ENCODE data around the gene DNAJC8. TPM values are rescaled to one million over a fixed set of nuclear protein-coding genes. Genes with fewer than 3 reads are reported as not detected.

DNAJC8 gene
- polyA plus RNA-seq, 1 of the 3 experiments (the other 2 are of a cell fraction), result 50.9 TPM

DNA sequence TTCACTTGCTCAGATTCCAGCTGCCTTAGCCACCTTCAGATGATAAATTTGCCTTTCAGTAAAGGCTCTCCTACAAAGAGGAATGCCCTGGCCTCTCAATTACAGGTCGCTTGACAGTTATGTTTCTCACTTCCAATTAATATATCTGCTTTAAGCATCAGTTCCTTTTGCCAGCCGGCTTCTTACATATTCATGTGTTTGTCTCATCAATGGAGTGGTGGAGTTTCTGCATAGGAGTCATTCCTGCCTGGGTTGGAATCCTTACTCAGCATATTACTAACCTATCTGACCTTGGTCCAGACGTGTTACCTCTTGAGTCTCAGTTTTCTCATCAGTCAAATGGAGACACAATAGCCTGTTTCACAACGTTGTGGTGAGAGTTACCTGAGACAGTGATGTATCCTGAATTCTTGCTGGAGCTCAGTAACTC, 17.1 kb upstream of the DNAJC8 start:
- ChIA-PET CTCF (interaction anchor here (1.0 to 4.0 kb wide), 12 partner anchors 8 to 353 kb away, joined by 3 to 36 read pairs (median 6); partner anchors contain the start of genes ATP5IF1, DNAJC8 and PHACTR4), POLR2A (interaction anchor here (0.7 to 1.9 kb wide), 3 partner anchors 10 to 79 kb away, joined by 3 to 11 read pairs (median 8); partner anchors contain the start of genes ATP5IF1 and MED18)
- Histone ChIP-seq H4K20me1 (ENCODE audit: insufficient read depth) (no peaks in the 10 kb centered on the region), H3K79me2 (ENCODE audit: insufficient read depth) (0 out of 2 replicates have a peak, but pooled peaks cover 3% of the 10 kb centered on the region), H3K4me2 (no peak overlapping the region), H3K27ac (ENCODE audit: low read depth in 2 of 2, low read length in 1 of 2) (peak overlapping the region; percentile 70 to 95), H3K4me3 (ENCODE audit: low read depth in 2 of 2, low read length in 1 of 2) (no peak overlapping the region), H3K36me3 (replicated peaks in 1 of 2; ENCODE audit: control insufficient read depth in 1 of 2, insufficient read depth in 2 of 2, low read length in 1 of 2) (no peaks in the 10 kb centered on the region), H3K9ac (no peak overlapping the region), H3K9me2 (no peaks in the 10 kb centered on the region), H3K27me3 (ENCODE audit: insufficient read depth) (no peaks in the 10 kb centered on the region), H3K9me3 (no peaks in the 10 kb centered on the region), H2AFZ (ENCODE audit: low read depth) (no peak overlapping the region), H3F3A (replicated peaks; ENCODE audit: insufficient read depth) (peaks cover 19% of the 10 kb centered on the region), H3K4me1 (ENCODE audit: control insufficient read depth in 1 of 2, insufficient read depth in 2 of 2, low read depth in 1 of 2, low read length in 1 of 2) (peaks cover 19 to 22% of the 10 kb centered on the region in 2 experiments; a peak in 3 of 4 replicates)
- DNase-seq, result no peak
- TF ChIP-seq GATA2 (CRISPR knock-in tag; IDR thresholded peaks at IDR 0.05) (no peak), TEAD4 (IDR thresholded peaks at IDR 0.05; ENCODE audit: borderline replicate concordance, insufficient read depth) (no peak), YY1 (IDR thresholded peaks at IDR 0.05; ENCODE audit: low read depth) (no peak), JUND (IDR thresholded peaks at IDR 0.05) (no peak), FOXM1 (IDR thresholded peaks at IDR 0.05; ENCODE audit: low read depth) (no peak), SMC3 (IDR thresholded peaks at IDR 0.05; ENCODE audit: low read depth, low read length) (no peak), MXI1 (IDR thresholded peaks at IDR 0.05; ENCODE audit: low read depth, low read length) (no peak), EZH2phosphoT487 (IDR thresholded peaks at IDR 0.05; ENCODE audit: borderline replicate concordance, low read depth) (no peak), TCF12 (IDR thresholded peaks at IDR 0.05) (no peak), RAD21 (IDR thresholded peaks at IDR 0.05; ENCODE audit: low read length) (no peak), NFIC (IDR thresholded peaks at IDR 0.05; ENCODE audit: borderline replicate concordance) (no peak), TAF1 (IDR thresholded peaks at IDR 0.05; ENCODE audit: borderline replicate concordance, low read depth, low read length) (no peak), RCOR1 (IDR thresholded peaks at IDR 0.05; ENCODE audit: low read length) (no peak), ELF1 (IDR thresholded peaks at IDR 0.05) (no peak), POLR2AphosphoS5 (IDR thresholded peaks at IDR 0.05; ENCODE audit: low read depth, low read length) (no peak), GABPA (IDR thresholded peaks at IDR 0.05; ENCODE audit: low read depth) (no peak), RXRA (IDR thresholded peaks at IDR 0.05; ENCODE audit: borderline replicate concordance, low read depth) (no peak)
- TF ChIP-seq, protein P1, sequence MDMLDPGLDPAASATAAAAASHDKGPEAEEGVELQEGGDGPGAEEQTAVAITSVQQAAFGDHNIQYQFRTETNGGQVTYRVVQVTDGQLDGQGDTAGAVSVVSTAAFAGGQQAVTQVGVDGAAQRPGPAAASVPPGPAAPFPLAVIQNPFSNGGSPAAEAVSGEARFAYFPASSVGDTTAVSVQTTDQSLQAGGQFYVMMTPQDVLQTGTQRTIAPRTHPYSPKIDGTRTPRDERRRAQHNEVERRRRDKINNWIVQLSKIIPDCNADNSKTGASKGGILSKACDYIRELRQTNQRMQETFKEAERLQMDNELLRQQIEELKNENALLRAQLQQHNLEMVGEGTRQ (IDR thresholded peaks at IDR 0.05; ENCODE audit: borderline replicate concordance, low read depth, low read length), result no peak
- TF ChIP-seq, protein P2, sequence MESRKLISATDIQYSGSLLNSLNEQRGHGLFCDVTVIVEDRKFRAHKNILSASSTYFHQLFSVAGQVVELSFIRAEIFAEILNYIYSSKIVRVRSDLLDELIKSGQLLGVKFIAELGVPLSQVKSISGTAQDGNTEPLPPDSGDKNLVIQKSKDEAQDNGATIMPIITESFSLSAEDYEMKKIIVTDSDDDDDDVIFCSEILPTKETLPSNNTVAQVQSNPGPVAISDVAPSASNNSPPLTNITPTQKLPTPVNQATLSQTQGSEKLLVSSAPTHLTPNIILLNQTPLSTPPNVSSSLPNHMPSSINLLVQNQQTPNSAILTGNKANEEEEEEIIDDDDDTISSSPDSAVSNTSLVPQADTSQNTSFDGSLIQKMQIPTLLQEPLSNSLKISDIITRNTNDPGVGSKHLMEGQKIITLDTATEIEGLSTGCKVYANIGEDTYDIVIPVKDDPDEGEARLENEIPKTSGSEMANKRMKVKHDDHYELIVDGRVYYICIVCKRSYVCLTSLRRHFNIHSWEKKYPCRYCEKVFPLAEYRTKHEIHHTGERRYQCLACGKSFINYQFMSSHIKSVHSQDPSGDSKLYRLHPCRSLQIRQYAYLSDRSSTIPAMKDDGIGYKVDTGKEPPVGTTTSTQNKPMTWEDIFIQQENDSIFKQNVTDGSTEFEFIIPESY (IDR thresholded peaks at IDR 0.05; ENCODE audit: borderline replicate concordance, low read depth), result no peak
- TF ChIP-seq, protein P3, sequence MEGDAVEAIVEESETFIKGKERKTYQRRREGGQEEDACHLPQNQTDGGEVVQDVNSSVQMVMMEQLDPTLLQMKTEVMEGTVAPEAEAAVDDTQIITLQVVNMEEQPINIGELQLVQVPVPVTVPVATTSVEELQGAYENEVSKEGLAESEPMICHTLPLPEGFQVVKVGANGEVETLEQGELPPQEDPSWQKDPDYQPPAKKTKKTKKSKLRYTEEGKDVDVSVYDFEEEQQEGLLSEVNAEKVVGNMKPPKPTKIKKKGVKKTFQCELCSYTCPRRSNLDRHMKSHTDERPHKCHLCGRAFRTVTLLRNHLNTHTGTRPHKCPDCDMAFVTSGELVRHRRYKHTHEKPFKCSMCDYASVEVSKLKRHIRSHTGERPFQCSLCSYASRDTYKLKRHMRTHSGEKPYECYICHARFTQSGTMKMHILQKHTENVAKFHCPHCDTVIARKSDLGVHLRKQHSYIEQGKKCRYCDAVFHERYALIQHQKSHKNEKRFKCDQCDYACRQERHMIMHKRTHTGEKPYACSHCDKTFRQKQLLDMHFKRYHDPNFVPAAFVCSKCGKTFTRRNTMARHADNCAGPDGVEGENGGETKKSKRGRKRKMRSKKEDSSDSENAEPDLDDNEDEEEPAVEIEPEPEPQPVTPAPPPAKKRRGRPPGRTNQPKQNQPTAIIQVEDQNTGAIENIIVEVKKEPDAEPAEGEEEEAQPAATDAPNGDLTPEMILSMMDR (IDR thresholded peaks at IDR 0.05), result no peak
- WGBS (ENCODE audit: low lambda C conversion rate), result 50% methylated on average over 4 of the region's 4 CpGs
